Endothelial cell of umbilical vein (primary cell): ENCODE measurements around the gene PPEF1.

ENCODE experiments used
- EZH2 ChIP-seq: IDR thresholded peaks from 2 replicates; pipeline ENCODE4 v1.6.1; 2012; ENCODE audit warnings: borderline replicate concordance, low read depth, mild to moderate bottlenecking, moderate library complexity, low read length, inconsistent platforms; ENCODE audit not compliant: severe bottlenecking
- POLR2AphosphoS5 ChIP-seq: IDR thresholded peaks from 2 replicates; pipeline ENCODE4 v1.6.1; 2012; ENCODE audit warnings: low read depth, mild to moderate bottlenecking, control low read depth, low read length, moderate library complexity; ENCODE audit not compliant: insufficient read depth

DNA sequence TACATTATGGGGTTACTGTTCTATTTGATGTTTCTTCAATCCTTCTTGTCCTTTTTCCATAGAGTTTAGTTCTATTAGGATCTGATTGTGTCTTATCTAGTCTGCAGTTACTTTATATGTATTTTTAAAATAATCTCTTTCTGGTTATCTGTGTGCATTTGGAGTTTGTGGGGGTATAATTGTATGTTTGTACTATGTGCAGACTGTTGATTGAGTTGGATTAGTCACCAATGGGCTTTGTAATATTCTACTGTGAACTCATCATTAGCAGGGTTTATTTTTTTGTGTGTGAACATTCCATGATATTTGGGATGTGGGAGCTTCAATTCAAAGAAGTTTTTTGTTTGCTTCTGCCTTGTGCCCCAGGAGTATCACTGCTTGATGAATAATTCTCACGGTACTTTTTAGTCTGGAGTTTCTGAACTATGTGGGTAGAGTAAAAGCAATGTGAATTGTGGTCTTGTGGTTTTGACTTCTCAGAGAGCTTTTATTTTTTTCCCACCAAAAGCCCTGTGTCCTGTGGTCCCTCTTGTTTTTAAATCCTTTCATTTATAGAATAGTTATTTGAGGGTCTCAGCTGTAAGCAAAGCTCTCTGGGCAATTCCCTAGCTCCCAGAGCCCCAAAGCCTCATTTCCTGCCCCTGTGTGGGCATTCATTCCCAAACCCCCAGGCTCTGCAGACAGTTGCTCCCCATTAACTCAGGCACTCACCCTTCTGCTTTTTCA is 148.6 kb downstream of the PPEF1 start:
- TF ChIP-seq EZH2 (no peak), POLR2AphosphoS5 (no peak)
